HEK293 (cell line): ENCODE results near the gene DOK6.

Experiments
- CTCF ChIA-PET: fragments of 350-600 bp; formaldehyde crosslinking; extraction: SDS; loops from one replicate; lab custom pipeline; 2021; ENCODE audit warnings: antibody characterized with exemption; lab: Yijun Ruan, JAX
- POLR2A ChIA-PET: fragments of 300-600 bp; formaldehyde crosslinking; extraction: SDS; loops from one replicate; lab custom pipeline; 2020; ENCODE audit warnings: antibody characterized with exemption, inconsistent platforms; lab: Yijun Ruan, JAX
- H3K27ac ChIP-seq: fragments of 200-500 bp; sonication (Bioruptor generic); 2 replicates; pipeline ENCODE4 v1.5.1; 2014; ENCODE audit warnings: low read depth, low read length, control low read depth, inconsistent platforms; ENCODE audit errors: extremely low read depth
- H3K36me3 ChIP-seq, 2 experiments: fragments of 200-500 bp in 1 of 2; sonication (Bioruptor generic) in 1 of 2; 1 replicate in 1 of 2; 2 replicates in 1 of 2; pipeline ENCODE4 v1.5.1; 2014 to 2017; ENCODE audit warnings: inconsistent platforms in 2 of 2, low read length in 2 of 2; ENCODE audit not compliant: control insufficient read depth in 2 of 2, insufficient read depth in 1 of 2
- H3K4me1 ChIP-seq: fragments of 200-500 bp; sonication (Bioruptor generic); 2 replicates; pipeline ENCODE4 v1.5.1; 2014; ENCODE audit warnings: mild to moderate bottlenecking, low read length, inconsistent platforms; ENCODE audit not compliant: control insufficient read depth, insufficient read depth
- H3K4me3 ChIP-seq: 2 replicates; pipeline ENCODE4 v1.5.1; 2011; ENCODE audit warnings: low read depth, mild to moderate bottlenecking, control low read depth, low read length, moderate library complexity
- H3K9me3 ChIP-seq: fragments of 200-500 bp; sonication (Bioruptor generic); 2 replicates; pipeline ENCODE4 v1.5.1; 2014; ENCODE audit warnings: low read depth, low read length, inconsistent platforms; ENCODE audit not compliant: control insufficient read depth, insufficient read depth
- GLI2 ChIP-seq: fragments of 450-650 bp; formaldehyde crosslinking; IDR thresholded peaks from 2 replicates; pipeline ENCODE4; 2017; ENCODE audit warnings: missing biosample characterization, missing genetic modification characterization, low read depth, borderline replicate concordance
- GLI4 ChIP-seq: fragments of 450-650 bp; formaldehyde crosslinking; IDR thresholded peaks from 2 replicates; pipeline ENCODE4 v1.5.1; 2016; ENCODE audit warnings: missing biosample characterization, missing genetic modification characterization
- ZBTB21 ChIP-seq: fragments of 450-650 bp; formaldehyde crosslinking; IDR thresholded peaks from 2 replicates; pipeline ENCODE4 v1.5.1; 2017; ENCODE audit warnings: missing biosample characterization, missing genetic modification characterization
- ZBTB8A ChIP-seq: fragments of 450-650 bp; formaldehyde crosslinking; IDR thresholded peaks from 2 replicates; pipeline ENCODE4 v1.5.1; 2016; ENCODE audit warnings: missing biosample characterization, missing genetic modification characterization
- ZNF146 ChIP-seq: fragments of 450-650 bp; formaldehyde crosslinking; IDR thresholded peaks from 2 replicates; pipeline ENCODE4 v1.5.1; 2016; ENCODE audit warnings: missing biosample characterization, missing genetic modification characterization
- ZNF362 ChIP-seq: fragments of 450-650 bp; formaldehyde crosslinking; IDR thresholded peaks from 2 replicates; pipeline ENCODE4 v1.5.1; 2016; ENCODE audit warnings: missing biosample characterization, missing genetic modification characterization
- ZNF513 ChIP-seq: fragments of 450-650 bp; IDR thresholded peaks from 2 replicates; pipeline ENCODE4 v1.5.1; 2018; ENCODE audit warnings: missing biosample characterization, missing genetic modification characterization
- ZNF530 ChIP-seq: fragments of 450-650 bp; formaldehyde crosslinking; IDR thresholded peaks from 2 replicates; pipeline ENCODE4 v1.5.1; 2016; ENCODE audit warnings: low read depth, missing biosample characterization, missing genetic modification characterization
- ZNF555 ChIP-seq: fragments of 450-650 bp; formaldehyde crosslinking; conservative IDR thresholded peaks from 2 replicates; pipeline ENCODE4 v1.5.1; 2017; ENCODE audit warnings: missing biosample characterization, mild to moderate bottlenecking, missing genetic modification characterization, inconsistent platforms
- ZNF571 ChIP-seq: fragments of 450-650 bp; formaldehyde crosslinking; IDR thresholded peaks from 2 replicates; pipeline ENCODE4 v1.5.0; 2017; ENCODE audit warnings: missing biosample characterization, missing genetic modification characterization
- ZNF623 ChIP-seq: fragments of 450-650 bp; formaldehyde crosslinking; IDR thresholded peaks from 2 replicates; pipeline ENCODE4 v1.5.1; 2016; ENCODE audit warnings: missing biosample characterization, missing genetic modification characterization
- ZNF624 ChIP-seq: fragments of 450-650 bp; formaldehyde crosslinking; IDR thresholded peaks from 2 replicates; pipeline ENCODE4 v1.5.1; 2017; ENCODE audit warnings: missing biosample characterization, missing genetic modification characterization
- ZNF664 ChIP-seq: fragments of 450-650 bp; formaldehyde crosslinking; IDR thresholded peaks from 2 replicates; pipeline ENCODE4 v1.5.1; 2016; ENCODE audit warnings: missing biosample characterization, missing genetic modification characterization
- ZNF768 ChIP-seq: fragments of 450-650 bp; formaldehyde crosslinking; IDR thresholded peaks from 2 replicates; pipeline ENCODE4 v1.5.1; 2018; ENCODE audit warnings: missing biosample characterization, mild to moderate bottlenecking, missing genetic modification characterization
- ZXDB ChIP-seq: fragments of 450-650 bp; formaldehyde crosslinking; IDR thresholded peaks from 2 replicates; pipeline ENCODE4 v1.5.1; 2016; ENCODE audit warnings: missing biosample characterization, missing genetic modification characterization

The DOK6 gene

GRCh38 chr18:69795791-69796190 is 395.1 kb downstream of the DOK6 start (continued):
- TF ChIP-seq ZNF146 (tag by site-specific recombination): no peak
- TF ChIP-seq, all 188 proteins: peak for 0

GRCh38 chr18:69804776-69805501 is 404.3 kb downstream of the DOK6 start:
- TF ChIP-seq ZNF362 (tag by site-specific recombination) (no peak), ZNF513 (no peak), GLI2 (tag by site-specific recombination) (no peak), ZBTB8A (tag by site-specific recombination) (no peak), ZNF664 (no peak), ZNF555 (tag by site-specific recombination) (no peak)
- Histone ChIP-seq H3K9me3 (no peaks in the 10 kb centered on the region), H3K4me1 (no peaks in the 10 kb centered on the region), H3K4me3 (no peak overlapping the region), H3K36me3 (no peaks in the 10 kb centered on the region), H3K27ac (no peak overlapping the region)
- ChIA-PET CTCF (no interaction called here), POLR2A (no interaction called here)

GRCh38 chr18:69808399-69808798 is 407.7 kb downstream of the DOK6 start:
- TF ChIP-seq ZNF571 (tag by site-specific recombination): no peak
- TF ChIP-seq ZXDB (tag by site-specific recombination): no peak
- TF ChIP-seq ZNF624 (tag by site-specific recombination): no peak
- no peak for TF ChIP-seq ZNF623 (tag by site-specific recombination)
- TF ChIP-seq GLI4: no peak
- TF ChIP-seq ZBTB21 (tag by site-specific recombination): no peak
- no peak for TF ChIP-seq ZNF530 (tag by site-specific recombination)
- TF ChIP-seq, all 188 proteins: peak for 0
- H3K4me3 ChIP-seq: no peak overlapping the region
- POLR2A ChIA-PET: no interaction called here
- no peaks in the 10 kb centered on the region for H3K4me1 ChIP-seq
- H3K36me3 ChIP-seq: no peaks in the 10 kb centered on the region
- no peaks in the 10 kb centered on the region for H3K9me3 ChIP-seq
- H3K27ac ChIP-seq: no peak overlapping the region
- CTCF ChIA-PET: no interaction called here

GRCh38 chr18:69813559-69813958 is 412.9 kb downstream of the DOK6 start:
- no peaks in the 10 kb centered on the region for H3K36me3 ChIP-seq
- POLR2A ChIA-PET: no interaction called here
- H3K27ac ChIP-seq: no peak overlapping the region
- no peak overlapping the region for H3K4me3 ChIP-seq
- H3K4me1 ChIP-seq: no peaks in the 10 kb centered on the region
- CTCF ChIA-PET: no interaction called here
- no peaks in the 10 kb centered on the region for H3K9me3 ChIP-seq
- TF ChIP-seq ZNF768: no peak
